Ishikawa (cell line): Measurements from ENCODE around the gene ACOX2.

Source experiments
- CEBPB ChIP-seq: IDR thresholded peaks from 2 replicates; pipeline ENCODE4 v1.6.1; 2012
- EP300 ChIP-seq: IDR thresholded peaks from 2 replicates; pipeline ENCODE4 v1.6.1; 2012; ENCODE audit warnings: borderline replicate concordance
- FOXM1 ChIP-seq: IDR thresholded peaks from 2 replicates; pipeline ENCODE4 v1.6.1; 2012; ENCODE audit warnings: low read depth, borderline replicate concordance
- MAX ChIP-seq: IDR thresholded peaks from 2 replicates; pipeline ENCODE4 v1.6.1; 2012
- RAD21 ChIP-seq: IDR thresholded peaks from 2 replicates; pipeline ENCODE4 v1.6.1; 2012; ENCODE audit warnings: low read depth
- REST ChIP-seq: IDR thresholded peaks from 2 replicates; pipeline ENCODE4 v1.6.1; 2012; ENCODE audit warnings: low read depth, mild to moderate bottlenecking
- TAF1 ChIP-seq: IDR thresholded peaks from 2 replicates; pipeline ENCODE4 v1.6.1; 2012; ENCODE audit warnings: low read depth, mild to moderate bottlenecking
- TEAD4 ChIP-seq: IDR thresholded peaks from 2 replicates; pipeline ENCODE4 v1.6.1; 2012
- ZBTB7A ChIP-seq: IDR thresholded peaks from 2 replicates; pipeline ENCODE4 v1.6.1; 2012; ENCODE audit warnings: low read depth

DNA sequence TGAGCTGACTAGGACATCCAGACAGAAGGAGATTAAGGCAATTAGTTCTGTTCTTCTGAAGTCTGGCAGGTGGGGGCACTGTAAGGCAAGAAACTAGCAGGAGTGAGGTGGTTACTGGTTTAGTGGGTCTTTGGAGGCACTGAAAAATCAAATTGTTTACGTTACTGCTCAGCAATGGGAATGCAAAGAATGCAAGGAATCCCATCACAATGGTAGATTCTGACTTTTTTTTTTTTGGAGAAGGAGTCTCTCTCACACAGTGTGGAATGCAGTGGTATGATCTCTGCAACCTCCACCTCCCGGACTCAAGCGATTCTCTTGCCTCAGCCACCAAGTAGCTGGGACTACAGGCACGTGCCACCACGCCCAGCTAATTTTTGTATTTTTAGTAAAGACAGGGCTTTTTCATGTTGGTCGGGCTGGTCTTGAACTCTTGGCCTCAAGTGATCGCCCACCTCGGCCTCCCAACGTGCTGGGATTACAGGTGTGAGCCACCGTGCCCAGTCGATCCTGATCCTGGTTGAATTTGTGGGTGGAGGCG lies 23.9 kb upstream of the ACOX2 start:
- TF ChIP-seq MAX: peak; percentile 67; the same call in 1 of the 2 replicates
- TF ChIP-seq REST: no peak
- TF ChIP-seq EP300: peak; percentile 55; the same call in 1 of the 2 replicates
- TF ChIP-seq ZBTB7A: no peak
- TF ChIP-seq RAD21: peak; percentile 87
- no peak for TF ChIP-seq TAF1
- peak; percentile 99 for TF ChIP-seq TEAD4
- TF ChIP-seq FOXM1: no peak
- TF ChIP-seq CEBPB: no peak
